Upper lobe of left lung (tissue), 4 donors: Measurements from ENCODE around the gene ZNF33A.

Experiments
- CTCF ChIP-seq, 6 experiments: fragments of 450-650 bp in 4 of 6; fragments of 200-600 bp in 2 of 6; sonication (generic) in 2 of 6; IDR thresholded peaks; one replicate each; pipeline ENCODE4 v1.5.1; 2016 to 2019; ENCODE audit warnings: antibody characterized with exemption in 6 of 6
- POLR2A ChIP-seq, 4 donors: fragments of 450-650 bp; IDR thresholded peaks; one replicate each; pipeline ENCODE4 v1.5.1; 2016 to 2017; ENCODE audit warnings: antibody characterized with exemption in 4 of 4, mild to moderate bottlenecking in 2 of 4
- POLR2AphosphoS5 ChIP-seq, 2 donors: sonication (generic); formaldehyde crosslinking; IDR thresholded peaks; one replicate each; pipeline ENCODE4 v1.5.1; 2017; ENCODE audit warnings: antibody characterized with exemption in 2 of 2

- TF ChIP-seq CTCF (IDR thresholded peaks at IDR 0.05) (peak in 1 of 6 experiments; percentile 26), POLR2AphosphoS5 (IDR thresholded peaks at IDR 0.05) (peak; percentile 40 to 73), POLR2A (IDR thresholded peaks at IDR 0.05) (peak in 3 of 4 donors; percentile 31 to 72 (median 69))
Observed at GRCh38 chr10:38094158-38094926, 83.9 kb downstream of the ZNF33A start, which contains the start of gene ZNF37A.
